Umbilical cord (tissue), 2 donors: Measurements from ENCODE around the gene TEX2. TPM values are rescaled to one million over a fixed set of nuclear protein-coding genes. Genes with fewer than 3 reads are reported as not detected.
"Not testable (repeated sequence)": the region's sequence is repeated elsewhere in the genome, so short reads cannot be mapped to it uniquely, and the experiment has no call there.

Experiments
- DNase-seq: peaks from one replicate; pipeline ENCODE4 v3.0.0-alpha.2; 2015; ENCODE audit warnings: low spot score
- total RNA-seq: library from RNA; depleted of rRNA; stranded (reverse); fragments of >200 nt; gene quantifications from one replicate; pipeline ENCODE4 v1.2.3, GENCODE V29; 2014; ENCODE audit warnings: low replicate concordance; ENCODE audit not compliant: insufficient read depth

Gene TEX2
- total RNA-seq, 1 donor from 2014 or later = 51.5 TPM

DNA sequence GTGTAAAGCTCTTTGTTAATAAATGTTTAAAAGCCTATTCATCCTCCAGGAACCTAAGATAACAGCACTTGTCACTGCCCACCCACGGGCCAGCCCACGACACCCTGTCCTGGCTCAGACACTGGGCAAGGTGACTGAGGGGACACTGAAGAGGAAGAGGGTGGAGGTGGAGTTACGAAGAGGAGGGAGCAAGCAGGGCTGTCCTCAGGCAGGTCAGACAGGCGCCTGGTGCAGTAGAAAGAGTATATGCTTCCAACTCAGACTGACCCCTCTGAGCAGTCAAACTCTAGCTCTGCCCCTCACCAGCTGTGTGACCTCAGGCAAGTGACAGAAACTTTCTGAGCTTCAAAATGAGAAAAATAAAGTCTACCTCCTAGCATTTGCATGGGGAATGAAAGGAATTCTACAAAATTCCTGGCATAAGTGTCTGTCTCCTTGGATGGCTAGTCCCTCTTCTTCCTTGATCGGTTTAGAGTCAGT is 22.8 kb downstream of the TEX2 start:
- no peak for DNase-seq

GRCh38 chr17:64238449-64238848 is 24.6 kb downstream of the TEX2 start:
- not testable (repeated sequence) for DNase-seq

- DNase-seq = no peak
Observed at GRCh38 chr17:64236827-64237403, 26.1 kb downstream of the TEX2 start.

GRCh38 chr17:64234961-64235360 is 28.1 kb downstream of the TEX2 start:
- DNase-seq = no peak

GRCh38 chr17:64232466-64233262 is 30.4 kb downstream of the TEX2 start:
- no peak for DNase-seq

DNA sequence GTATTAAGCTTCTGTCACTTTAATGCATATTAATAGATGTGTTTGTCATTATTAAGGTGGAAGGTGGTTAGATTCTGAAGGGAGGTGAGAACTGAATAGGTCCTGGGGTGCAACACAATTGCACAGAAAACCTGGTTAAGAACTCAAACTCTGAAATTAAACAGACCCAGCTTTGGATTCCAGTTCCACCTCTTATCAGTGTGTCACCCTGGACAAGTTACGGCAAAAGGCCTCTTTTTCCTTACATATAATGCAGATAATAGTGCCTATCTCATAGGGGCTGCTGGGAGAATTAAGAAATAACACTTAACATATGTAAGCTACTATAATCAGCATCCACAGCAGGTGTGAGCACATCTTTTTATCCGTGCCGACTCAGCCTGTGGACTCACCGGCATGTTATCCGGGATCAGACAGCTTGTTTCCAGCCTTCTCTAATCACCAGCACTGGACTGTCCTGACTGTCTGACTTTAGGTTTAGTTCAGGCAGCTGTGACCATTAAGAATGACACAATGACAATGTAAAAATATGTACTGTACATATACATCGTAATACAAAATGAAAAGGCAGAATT is 31.4 kb downstream of the TEX2 start:
- DNase-seq = no peak

DNA sequence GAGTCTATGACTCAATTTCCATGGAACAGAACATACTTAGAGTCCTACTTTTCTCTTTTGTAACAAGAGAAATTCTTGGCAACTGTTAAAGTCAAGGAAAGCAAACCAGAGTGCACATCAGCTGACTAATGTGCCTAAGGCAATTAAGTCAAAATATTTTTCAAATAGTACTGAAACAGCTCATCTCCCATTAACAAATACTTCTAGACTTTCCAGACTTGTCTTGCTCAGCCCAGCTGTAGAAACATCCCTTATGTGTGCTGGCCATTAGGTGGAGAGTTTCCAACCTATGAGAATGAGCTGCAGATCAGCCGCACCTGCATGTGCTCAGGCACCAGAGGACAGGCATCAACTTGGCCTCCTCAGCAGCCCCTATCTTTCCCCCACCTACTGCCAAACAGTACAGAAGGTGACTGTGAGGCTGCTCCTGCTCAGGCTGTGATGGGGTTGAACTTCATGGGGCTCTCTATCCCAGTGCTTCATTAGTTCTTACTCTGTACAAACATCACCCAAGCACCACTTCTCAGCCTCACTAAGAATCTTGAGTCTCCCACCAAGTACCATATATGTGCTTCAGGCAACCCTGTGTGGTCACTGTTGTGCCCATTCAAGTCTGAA is 32.2 kb downstream of the TEX2 start:
- DNase-seq = peak; percentile 82

DNA sequence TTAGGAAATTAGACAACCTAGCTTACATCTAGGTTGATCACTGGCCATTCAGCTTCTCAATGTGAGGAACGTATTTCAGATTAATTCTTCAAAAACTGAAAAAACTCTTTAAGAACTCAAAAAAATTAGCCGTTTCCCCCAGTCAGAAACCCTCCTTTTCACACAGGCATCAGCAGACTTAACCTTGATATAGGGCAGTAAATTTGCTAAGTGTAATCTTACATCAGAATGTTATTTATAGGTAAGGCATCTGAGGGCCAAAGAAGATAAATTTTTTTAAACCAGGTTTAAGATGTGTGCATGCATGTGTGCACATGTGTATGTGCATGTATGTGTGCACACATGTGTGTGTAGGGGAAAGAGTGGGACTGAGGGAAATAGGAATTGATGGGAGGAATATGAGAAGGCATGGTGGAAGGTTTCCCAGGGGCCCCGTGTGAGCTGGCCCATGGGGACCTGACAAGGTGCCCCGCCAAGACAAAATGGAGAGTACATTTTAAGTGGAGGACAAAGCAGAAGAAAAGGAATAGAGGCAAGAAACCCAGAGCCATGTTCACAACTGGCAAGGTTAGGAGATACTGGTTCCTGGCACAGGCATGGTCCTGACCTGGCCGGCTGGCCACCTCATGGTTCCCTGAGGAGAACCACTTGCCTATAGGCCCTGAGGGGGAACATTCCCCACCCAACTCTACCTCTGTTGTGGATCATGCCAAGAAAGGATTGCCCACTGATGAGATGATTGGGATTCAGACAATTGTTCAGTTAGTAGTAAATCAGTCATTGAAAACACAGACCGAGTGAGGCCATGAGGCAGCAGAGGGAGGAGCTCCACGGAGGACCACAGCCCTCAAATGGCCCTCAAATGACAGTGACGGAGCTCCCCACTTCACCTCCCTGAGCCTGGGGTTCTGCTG is 33.0 kb downstream of the TEX2 start:
- DNase-seq = no peak

DNA sequence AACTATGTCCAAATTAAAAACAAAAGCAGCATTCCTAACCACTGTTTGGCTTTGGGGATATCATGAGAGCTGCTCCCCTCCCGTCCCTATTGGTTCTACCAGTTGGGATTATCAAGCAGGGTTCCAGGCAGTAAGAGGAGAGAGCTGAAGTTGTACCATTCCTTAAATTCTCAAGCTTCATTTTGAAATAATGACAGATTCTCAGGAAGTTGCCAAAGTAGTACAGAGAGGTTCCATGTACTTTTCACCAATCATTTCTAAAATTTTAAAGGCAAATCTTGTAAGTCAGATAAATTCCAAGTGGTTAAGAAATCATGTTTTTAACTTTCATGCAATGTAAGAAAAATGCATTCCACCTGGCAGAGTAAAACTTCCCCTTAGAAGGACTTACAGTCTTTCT is 36.9 kb downstream of the TEX2 start:
- DNase-seq = no peak

- DNase-seq = no peak
Observed at GRCh38 chr17:64225410-64225809, 37.6 kb downstream of the TEX2 start.

DNA sequence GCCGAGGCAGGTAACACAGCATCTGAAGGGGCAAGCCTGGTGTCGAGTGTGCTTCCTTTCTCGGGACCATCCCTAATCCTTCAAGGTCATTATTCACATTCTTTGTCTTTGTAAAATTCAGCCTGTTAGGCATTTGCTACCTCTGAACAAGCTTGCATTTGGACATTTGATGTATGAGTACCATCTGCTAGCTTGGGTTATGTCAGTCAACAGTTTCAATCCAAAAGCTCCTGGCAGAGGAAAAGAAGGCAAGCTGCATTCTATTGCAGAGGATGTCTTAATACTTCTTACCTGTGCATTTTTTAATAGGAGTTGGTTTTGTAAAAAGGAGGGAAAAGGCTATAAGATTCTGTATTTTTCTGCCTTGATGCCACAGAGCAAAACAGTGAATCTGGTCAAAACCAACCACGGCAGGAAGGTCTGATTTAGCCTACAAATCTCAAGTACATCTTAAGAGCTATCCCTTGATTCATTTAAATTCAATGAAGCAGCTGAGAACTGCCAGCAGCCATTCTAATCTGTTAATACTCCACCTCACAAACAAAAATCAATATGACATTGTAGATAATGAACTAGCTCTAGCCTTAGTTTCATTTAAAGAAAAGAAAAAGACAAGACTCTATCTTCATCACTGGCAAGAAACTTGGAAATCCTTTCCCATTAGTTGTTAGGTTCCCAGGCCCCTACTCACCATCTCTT is 39.0 kb downstream of the TEX2 start:
- DNase-seq = no peak

GRCh38 chr17:64223283-64223682 is 39.8 kb downstream of the TEX2 start:
- DNase-seq = no peak

- DNase-seq = no peak
Observed at GRCh38 chr17:64221679-64222078, 41.4 kb downstream of the TEX2 start.

DNA sequence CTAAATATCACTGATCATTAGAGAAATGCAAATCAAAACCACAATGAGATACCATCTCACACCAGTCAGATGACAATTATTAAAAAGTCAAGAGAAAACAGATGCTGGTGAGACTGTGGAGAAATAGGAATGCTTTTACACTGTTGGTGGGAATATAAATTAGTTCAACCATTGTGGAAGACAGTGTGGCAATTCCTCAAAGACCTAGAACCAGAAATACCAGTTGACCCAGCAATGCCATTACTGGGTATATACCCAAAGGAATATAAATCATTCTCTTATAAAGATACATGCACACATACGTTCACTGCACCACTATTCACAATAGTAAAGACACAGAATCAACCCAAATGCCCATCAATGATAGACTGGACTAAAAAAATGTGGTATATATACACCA is 42.5 kb downstream of the TEX2 start:
- not testable (repeated sequence) for DNase-seq

GRCh38 chr17:64219571-64219970 is 43.5 kb downstream of the TEX2 start:
- DNase-seq = no peak

DNA sequence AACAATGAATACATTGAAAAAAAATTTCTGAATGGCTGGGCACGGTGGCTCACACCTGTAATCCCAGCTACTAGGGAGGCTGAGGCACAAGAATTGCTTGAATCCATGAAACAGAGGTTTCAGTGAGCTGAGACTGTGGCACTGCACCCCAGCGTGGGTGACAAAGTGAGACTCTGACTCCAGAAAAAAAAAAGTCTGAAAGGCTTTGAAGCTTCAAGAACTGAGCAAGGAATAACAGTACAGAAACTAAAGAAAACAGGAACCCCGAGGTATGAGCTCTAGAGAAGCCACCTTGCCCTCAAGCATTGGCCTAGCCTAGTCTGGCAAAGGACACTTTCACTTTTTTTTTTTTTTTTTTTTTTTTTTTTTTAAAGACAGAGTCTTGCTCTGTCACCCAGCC is 45.0 kb downstream of the TEX2 start:
- DNase-seq = no peak

GRCh38 chr17:64217249-64217691 is 45.8 kb downstream of the TEX2 start:
- no peak for DNase-seq

DNA sequence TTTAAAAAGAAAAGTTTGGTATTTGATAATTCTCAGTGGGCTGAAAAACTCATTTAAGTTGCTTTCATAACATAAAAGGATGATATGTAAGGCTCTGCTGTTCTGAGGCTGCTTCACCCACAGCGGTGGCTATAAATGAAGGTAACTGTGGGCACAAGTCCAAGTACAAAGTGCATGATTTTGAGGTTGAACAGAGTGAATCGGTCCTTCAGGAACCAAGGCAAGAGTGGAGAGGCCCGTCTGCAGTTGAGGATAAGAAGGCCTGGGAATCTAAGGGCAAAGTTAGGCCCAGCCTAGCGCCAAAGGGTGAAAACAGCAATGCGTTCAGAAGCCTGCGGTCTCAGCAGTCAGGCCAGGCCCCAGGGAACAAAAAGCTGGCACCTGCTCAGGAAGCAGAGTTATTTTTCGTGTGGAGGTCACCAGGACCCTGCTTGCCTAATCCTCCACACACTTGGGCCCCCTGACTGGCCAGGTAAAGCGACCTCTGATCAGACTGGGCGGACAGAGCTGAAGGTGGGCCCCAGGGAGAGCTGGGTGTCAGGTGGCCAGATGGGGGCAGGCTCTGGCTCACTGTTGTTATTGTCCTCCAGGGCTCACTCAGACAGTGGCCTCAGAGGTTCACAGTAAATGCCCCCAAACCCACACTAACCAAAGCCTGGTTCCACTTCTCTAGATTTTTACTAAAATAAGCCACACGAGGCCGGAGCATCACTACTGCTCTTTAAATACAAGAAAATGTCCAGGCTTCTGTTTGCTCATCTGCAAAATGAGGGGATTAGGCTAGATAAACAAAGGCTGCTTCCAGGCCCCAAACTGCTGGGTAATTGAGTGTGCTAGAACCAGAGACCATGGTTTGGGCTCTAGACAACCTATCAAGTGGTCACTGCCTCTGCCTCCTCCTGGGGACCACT is 46.5 kb downstream of the TEX2 start:
- DNase-seq = peak; percentile 85

DNA sequence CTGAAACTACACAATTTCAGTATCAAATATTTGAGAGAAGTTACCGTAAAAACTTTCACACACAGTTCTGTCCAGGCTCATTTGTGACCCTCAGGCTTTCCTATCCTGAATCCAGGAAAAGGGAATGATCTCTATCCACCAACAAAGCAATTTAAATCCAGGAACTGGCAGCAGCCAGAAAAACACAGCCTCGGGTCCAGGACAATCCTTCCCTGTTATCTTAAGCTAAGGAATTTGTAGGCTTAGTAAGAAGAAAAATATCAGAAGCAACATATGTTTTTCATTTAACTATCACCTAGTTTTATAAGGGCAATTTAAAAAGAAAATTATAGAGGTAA is 47.1 kb downstream of the TEX2 start:
- peak; percentile 90 for DNase-seq

GRCh38 chr17:64214950-64215349 is 48.1 kb downstream of the TEX2 start:
- DNase-seq = no peak
